SK-N-MC (cell line): ENCODE data around the gene XKR7.

ENCODE experiments used
- EZH2 ChIP-seq: fragments of 200-600 bp; sonication (generic); IDR thresholded peaks from one replicate; pipeline ENCODE4 v1.6.1; 2017; ENCODE audit warnings: antibody characterized with exemption
- POLR2AphosphoS5 ChIP-seq: IDR thresholded peaks from 2 replicates; pipeline ENCODE4 v1.6.1; 2012; ENCODE audit warnings: mild to moderate bottlenecking, low read depth, low read length, borderline replicate concordance

DNA sequence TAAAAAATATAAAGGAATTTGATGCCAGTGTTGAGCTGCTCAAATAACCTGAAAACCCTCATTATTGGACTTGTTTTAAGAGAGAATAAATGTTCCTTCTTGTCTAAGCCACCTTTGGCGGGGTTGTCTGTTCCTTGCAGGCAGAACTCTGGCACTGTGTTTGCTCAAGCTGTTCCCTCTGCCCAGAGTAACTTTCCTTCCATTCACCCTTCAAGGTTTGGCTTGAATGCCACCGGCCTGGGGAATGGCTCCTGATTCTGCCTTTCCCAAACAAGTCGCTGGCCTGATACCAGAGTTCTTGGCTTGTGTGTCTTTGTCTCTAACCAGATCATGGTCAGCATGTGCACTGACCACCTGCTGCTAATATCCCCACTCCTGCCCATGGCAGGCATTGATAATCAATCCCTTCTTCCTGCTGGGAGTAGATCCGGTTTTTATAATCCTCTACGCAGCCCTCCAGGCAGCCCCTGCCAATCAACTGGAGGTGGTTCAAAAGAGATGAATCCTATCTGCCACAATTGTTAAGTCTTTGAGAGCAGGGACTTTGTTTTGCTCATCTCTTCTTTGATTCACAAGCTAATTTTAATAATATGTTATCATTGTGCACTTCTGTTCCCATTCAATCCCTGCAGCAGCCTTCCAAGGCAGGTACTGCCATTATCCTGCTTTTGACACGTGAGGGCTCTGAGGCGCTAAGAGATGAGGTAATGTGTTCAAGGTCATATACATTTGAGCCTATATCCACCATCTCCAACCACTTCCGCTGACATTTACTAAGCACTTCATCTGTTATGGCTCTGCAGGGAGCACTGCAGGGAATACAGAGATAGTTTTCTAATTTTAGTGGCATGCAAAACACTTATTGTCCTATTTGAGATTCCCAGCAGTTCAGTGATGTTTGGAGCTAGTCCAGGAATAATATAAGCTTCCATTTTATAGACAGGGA is 39.2 kb downstream of the XKR7 start:
- no peak for TF ChIP-seq EZH2
- no peak for TF ChIP-seq POLR2AphosphoS5
